GM12878 (cell line): ENCODE results near the gene GHDC.

ENCODE experiments used
- CBX5 ChIP-seq: sonication (generic); IDR thresholded peaks from 2 replicates; pipeline ENCODE4 v1.6.1; 2016; ENCODE audit warnings: low read depth, moderate library complexity, mild to moderate bottlenecking, inconsistent platforms
- CHD4 ChIP-seq: fragments of 200-600 bp; sonication (generic); IDR thresholded peaks from 2 replicates; pipeline ENCODE4 v1.6.1; 2016; ENCODE audit warnings: mild to moderate bottlenecking
- CTCF ChIP-seq, 3 experiments: IDR thresholded peaks in 2 of 3; conservative IDR thresholded peaks in 1 of 3; 2 replicates each; pipeline ENCODE4 v1.5.1; 2011; ENCODE audit warnings: low read depth in 3 of 3, low read length in 3 of 3, mild to moderate bottlenecking in 3 of 3, control low read depth in 2 of 3, moderate library complexity in 2 of 3, inconsistent platforms in 1 of 3, mixed read lengths in 1 of 3; ENCODE audit not compliant: control insufficient read depth in 2 of 3, insufficient read depth in 1 of 3; ENCODE audit errors: extremely low read depth in 1 of 3
- EP300 ChIP-seq, 2 experiments: fragments of 150-350 bp in 1 of 2; IDR thresholded peaks; 2 replicates each; pipeline ENCODE4 v1.6.1; 2011 to 2012; ENCODE audit warnings: low read depth in 2 of 2, low read length in 2 of 2, borderline replicate concordance in 1 of 2, improper control_type of control experiment in 1 of 2, inconsistent platforms in 1 of 2; ENCODE audit not compliant: control insufficient read depth in 1 of 2
- NFXL1 ChIP-seq: fragments of 450-650 bp; IDR thresholded peaks from 2 replicates; pipeline ENCODE4 v1.6.1; 2017; ENCODE audit warnings: antibody characterized with exemption, mild to moderate bottlenecking, borderline replicate concordance
- ZBTB33 ChIP-seq: fragments of 450-650 bp; IDR thresholded peaks from 2 replicates; pipeline ENCODE4 v1.6.1; 2017; ENCODE audit warnings: mild to moderate bottlenecking
- ZNF384 ChIP-seq: IDR thresholded peaks from 2 replicates; pipeline ENCODE4 v1.6.1; 2012; ENCODE audit warnings: low read depth, mild to moderate bottlenecking, low read length, improper control_type of control experiment, borderline replicate concordance

GRCh38 chr17:42180411-42180921, 13.8 kb downstream of the GHDC start:
- TF ChIP-seq CBX5, result no peak
- no peak for TF ChIP-seq EP300 (IDR thresholded peaks at IDR 0.05; ENCODE audit: borderline replicate concordance in 1 of 2, control insufficient read depth in 1 of 2, low read depth in 2 of 2, low read length in 2 of 2)
- no peak for TF ChIP-seq ZNF384
- no peak for TF ChIP-seq CHD4
- TF ChIP-seq NFXL1, result no peak
- TF ChIP-seq ZBTB33, result no peak
- TF ChIP-seq CTCF (IDR thresholded peaks at IDR 0.05 in 2 of 3, conservative IDR thresholded peaks at IDR 0.05 in 1 of 3; ENCODE audit: control insufficient read depth in 2 of 3, extremely low read depth in 1 of 3, insufficient read depth in 1 of 3, low read depth in 3 of 3, low read length in 3 of 3), result no peak
